Measurements from ENCODE around the gene FURIN. TPM values are rescaled to one million over a fixed set of nuclear protein-coding genes. Genes with fewer than 3 reads are reported as not detected.

Gene FURIN
- total RNA-seq, 4 donors from 2014 or later: 34.4 to 72.5 (median 49.8) TPM

DNA sequence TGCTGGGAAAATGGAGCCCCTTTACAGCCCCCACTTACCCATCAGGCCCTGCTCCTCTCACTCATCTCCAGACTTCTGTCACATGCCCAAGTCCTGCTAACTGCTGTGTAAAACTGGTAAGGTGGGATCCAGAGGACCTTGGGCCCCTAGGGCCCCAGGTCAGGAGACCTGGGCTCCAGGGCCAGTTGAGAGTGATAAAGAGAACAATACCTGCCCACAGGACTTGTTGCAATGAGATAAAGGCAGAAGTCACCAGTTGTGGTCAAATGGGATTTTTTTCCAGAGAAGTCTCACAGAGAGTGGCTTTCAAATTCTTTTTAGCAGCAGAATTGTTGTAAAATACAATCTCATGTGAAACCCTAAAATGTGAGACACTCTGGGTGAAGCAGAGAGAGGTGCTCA is 753 bp downstream of the FURIN start:
- TF ChIP-seq, protein P1, sequence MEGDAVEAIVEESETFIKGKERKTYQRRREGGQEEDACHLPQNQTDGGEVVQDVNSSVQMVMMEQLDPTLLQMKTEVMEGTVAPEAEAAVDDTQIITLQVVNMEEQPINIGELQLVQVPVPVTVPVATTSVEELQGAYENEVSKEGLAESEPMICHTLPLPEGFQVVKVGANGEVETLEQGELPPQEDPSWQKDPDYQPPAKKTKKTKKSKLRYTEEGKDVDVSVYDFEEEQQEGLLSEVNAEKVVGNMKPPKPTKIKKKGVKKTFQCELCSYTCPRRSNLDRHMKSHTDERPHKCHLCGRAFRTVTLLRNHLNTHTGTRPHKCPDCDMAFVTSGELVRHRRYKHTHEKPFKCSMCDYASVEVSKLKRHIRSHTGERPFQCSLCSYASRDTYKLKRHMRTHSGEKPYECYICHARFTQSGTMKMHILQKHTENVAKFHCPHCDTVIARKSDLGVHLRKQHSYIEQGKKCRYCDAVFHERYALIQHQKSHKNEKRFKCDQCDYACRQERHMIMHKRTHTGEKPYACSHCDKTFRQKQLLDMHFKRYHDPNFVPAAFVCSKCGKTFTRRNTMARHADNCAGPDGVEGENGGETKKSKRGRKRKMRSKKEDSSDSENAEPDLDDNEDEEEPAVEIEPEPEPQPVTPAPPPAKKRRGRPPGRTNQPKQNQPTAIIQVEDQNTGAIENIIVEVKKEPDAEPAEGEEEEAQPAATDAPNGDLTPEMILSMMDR (IDR thresholded peaks at IDR 0.05; ENCODE audit: low read depth): no peak

DNA sequence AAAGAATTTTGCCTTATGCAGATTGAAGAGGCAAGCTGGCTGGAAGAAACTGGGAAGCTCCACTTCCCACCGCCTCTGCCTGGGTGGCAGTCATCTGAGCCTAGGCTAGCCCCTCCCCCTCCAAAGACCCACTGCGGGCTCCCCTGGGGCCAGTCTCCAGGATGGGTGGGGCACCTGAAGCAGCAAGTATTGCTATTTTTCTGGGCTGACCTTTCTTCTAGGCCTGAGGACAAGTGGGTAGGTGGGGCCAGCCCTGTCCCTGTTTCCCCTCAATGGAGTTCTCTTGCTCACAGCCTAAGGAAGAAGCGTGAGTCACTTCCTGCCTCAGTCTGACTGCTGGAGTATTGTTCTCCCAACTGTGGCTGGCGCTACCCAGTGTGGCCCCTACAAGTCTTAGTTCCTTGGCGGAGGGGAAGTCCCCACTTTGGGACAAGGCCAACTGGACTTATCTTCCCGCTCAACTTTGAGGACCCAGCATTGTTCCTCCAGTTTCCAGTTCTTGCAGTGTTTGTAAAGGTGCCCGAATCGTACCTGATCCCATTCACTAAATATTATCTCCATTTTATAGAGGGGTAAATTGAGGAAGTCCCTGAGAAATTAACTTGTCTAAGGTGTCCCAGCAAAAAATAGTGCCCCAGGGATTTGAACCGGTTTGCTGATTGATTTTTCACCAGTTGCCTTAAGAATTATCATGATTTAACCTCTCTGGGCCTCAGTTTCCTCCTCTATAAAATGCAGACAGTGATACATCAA is 1.4 kb downstream of the FURIN start:
- TF ChIP-seq, protein P1 (IDR thresholded peaks at IDR 0.05; ENCODE audit: low read depth): no peak

DNA sequence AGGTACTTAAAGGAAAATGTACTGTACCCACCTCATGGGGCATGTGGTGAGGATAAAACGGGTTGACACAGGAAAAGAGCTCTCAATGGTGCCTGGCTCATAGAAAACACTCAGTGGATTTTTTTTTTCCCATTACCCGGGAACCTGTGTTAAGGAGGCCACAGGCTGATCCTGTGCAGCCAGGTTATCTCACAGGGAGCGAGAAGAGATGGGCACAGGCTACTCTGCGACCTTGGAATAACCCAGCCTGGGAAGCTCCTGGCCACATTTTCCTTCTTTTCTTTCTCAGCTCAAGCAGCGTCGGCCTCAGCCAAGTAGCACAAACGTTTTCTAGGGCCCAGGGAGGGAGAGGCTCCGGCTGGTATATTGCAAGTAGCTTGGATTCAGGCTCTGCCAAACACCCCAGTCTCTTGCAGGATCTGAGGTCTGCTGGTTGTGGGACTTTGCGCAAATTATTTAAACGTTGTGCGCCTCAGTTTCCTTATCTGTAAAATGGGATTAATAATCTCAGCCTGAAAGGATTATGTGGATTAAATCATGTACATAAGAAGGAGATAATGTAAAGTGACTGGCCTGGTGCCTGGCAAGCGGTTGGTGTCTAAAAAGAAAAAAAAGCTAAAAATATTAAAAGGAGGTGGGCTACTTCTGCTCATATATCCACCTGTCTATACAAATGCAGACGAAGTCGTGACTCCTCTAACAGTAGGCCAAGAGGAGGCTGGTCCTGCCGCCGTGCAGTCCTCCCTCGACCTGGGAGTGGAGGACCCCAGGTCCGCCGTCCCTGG is 2.2 kb downstream of the FURIN start:
- TF ChIP-seq, protein P1 (IDR thresholded peaks at IDR 0.05; ENCODE audit: low read depth): no peak

DNA sequence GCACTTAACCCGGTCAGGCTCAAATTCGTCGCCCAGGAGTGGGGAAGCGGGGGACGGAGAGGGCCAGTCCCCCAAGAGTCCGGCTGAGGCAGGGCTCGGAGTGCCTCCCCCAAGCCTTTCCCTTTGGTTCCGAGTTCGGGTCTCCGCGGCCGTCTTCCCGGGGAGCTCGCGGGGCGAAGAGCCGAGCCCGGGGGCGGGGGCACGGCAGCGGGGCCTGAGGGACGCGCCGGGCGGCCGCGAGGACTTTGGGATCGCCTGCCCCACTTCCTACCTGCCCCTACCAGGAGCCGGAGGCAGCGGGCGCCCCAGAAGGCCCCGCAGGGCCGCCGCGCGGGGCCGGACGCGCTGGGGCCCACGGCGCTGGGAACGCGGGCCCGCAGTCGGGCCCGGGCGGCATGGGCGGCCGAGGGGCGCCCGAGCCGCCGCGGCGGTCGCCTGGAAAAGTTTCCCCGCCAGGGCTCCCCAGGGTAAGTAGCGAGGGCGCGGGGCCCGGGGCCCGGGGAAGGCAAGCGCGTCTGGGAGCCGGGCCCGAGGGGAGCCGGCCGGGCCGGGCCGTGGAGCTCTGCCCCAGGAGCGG is 2.8 kb downstream of the FURIN start:
- TF ChIP-seq, protein P1 (IDR thresholded peaks at IDR 0.05; ENCODE audit: low read depth): no peak

DNA sequence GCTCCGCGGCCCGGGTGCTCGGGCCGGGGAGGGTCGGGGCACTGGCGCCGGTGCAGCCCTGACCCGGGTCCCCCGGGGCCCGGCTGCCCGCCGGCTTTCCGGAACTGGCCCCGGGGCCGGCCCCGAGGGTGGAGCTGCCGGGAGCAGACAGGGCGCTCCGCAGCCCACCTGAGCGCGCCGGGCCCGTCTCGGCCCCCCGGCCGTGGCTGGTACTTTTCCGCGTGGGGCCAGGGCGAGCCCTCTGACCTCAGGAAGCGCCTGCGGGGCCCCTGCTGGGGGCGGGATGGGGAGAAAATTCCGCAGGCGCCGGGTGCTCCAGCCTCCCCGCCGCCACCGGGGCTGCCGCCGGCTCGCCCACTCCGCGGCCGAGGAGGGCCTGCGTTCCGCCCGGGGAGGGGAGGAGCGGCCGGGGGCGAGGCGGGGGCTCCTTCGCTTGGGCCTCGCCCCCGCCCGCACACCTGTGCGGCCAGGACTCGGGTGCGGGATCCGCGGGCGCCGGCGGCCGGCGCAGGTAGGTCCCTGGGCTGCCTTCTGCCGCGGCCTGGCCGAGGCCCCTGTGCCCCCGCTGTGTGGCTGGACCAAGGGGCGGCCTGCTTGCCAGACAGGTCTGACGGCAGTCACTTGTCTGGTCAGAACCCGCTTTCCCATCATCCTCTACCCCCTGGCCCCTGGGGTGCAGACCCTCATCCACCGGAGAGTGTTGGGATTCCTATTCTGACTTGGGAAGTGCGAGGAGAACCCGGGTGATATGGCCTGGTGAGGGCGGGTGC is 3.5 kb downstream of the FURIN start:
- TF ChIP-seq, protein P1 (IDR thresholded peaks at IDR 0.05; ENCODE audit: low read depth): no peak

DNA sequence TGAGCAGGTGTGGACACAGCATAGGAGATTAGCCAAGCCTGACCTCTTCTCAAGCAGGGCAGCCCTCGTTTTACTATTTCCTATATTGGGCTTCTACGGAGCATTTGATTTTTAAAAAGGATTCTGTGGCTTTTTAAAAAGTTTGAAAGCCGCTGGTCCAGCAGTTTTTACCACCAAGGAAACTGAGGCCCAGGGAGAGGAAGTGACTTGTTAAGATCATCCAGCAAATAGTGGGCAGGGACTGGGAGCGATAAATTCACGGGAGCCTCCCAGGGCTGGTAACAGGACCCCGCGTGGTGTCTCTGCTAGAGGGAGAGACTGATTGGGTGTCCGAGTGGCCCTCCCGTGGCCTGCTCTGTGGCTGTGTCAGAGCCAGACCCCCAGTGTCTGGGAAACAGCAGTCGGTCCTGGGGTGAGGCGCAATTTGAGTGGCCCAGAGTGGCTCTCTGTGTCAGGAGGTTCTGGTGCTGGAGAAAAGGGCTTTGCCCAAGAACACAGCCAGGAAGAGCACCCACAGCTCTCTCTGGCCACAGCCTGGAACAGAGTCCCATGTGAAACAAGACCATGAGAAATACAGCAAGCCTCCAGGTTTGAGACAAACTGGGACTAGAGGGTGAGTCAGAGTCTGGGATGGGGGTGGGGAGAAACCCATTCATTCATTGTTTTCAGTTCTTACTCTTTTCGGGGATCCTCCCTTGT is 4.2 kb downstream of the FURIN start:
- TF ChIP-seq, protein P1 (IDR thresholded peaks at IDR 0.05; ENCODE audit: low read depth): no peak
